ENCODE results near the gene SUMF1. TPM values are rescaled to one million over a fixed set of nuclear protein-coding genes. Genes with fewer than 3 reads are reported as not detected.

Gene SUMF1
- total RNA-seq, 1 donor = 41.9 TPM

DNA sequence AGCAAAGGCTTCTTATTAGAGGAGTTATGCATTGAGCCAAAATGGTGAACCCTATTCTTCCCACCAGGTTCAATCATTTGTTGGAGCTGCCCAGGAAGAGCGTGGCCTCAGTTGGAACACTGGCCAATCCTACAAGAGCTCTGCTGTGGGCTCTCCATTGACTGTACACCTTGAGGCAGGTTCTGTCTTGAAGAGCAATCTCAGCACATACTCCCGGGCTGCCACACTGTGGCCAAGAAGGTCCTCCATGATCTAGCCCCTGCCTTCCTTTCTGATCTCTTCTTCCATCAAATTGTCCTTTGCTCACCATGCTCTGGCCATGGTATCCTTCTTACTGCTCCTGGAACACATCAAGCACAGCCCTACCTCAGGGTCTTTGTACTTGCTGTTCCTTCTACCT, 5.7 kb upstream of the SUMF1 start:
- H3K4me3 ChIP-seq (ENCODE audit: low read depth, low read length) = no peak overlapping the region
- TF ChIP-seq, protein P1, sequence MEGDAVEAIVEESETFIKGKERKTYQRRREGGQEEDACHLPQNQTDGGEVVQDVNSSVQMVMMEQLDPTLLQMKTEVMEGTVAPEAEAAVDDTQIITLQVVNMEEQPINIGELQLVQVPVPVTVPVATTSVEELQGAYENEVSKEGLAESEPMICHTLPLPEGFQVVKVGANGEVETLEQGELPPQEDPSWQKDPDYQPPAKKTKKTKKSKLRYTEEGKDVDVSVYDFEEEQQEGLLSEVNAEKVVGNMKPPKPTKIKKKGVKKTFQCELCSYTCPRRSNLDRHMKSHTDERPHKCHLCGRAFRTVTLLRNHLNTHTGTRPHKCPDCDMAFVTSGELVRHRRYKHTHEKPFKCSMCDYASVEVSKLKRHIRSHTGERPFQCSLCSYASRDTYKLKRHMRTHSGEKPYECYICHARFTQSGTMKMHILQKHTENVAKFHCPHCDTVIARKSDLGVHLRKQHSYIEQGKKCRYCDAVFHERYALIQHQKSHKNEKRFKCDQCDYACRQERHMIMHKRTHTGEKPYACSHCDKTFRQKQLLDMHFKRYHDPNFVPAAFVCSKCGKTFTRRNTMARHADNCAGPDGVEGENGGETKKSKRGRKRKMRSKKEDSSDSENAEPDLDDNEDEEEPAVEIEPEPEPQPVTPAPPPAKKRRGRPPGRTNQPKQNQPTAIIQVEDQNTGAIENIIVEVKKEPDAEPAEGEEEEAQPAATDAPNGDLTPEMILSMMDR (IDR thresholded peaks at IDR 0.05; ENCODE audit: insufficient read depth, low read depth, low read length) = no peak
- no peak for DNase-seq (ENCODE audit: low read depth)

DNA sequence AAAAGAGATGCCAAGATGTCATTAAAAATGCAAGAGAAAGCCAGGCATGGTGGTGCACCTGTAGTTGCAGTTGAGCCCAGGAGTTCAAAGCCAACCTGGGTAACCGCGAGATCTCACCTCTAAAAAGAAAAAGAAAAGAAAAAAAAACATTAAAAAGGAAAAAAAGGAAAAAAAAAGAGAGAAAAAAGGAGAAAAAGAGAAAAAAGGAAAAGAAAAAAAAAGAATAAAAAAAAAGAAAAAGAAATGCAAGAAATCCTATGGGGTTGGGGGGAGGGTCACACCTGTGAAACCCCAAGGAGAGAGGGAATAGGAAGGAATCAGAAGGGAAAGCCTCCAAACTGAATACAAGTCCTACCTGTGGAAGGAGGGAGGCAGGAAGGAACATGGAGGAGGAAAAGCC, 5.2 kb upstream of the SUMF1 start:
- no peak for DNase-seq (ENCODE audit: low read depth)
- no peak overlapping the region for H3K4me3 ChIP-seq (ENCODE audit: low read depth, low read length)
- TF ChIP-seq, protein P1 (IDR thresholded peaks at IDR 0.05; ENCODE audit: insufficient read depth, low read depth, low read length) = no peak

DNA sequence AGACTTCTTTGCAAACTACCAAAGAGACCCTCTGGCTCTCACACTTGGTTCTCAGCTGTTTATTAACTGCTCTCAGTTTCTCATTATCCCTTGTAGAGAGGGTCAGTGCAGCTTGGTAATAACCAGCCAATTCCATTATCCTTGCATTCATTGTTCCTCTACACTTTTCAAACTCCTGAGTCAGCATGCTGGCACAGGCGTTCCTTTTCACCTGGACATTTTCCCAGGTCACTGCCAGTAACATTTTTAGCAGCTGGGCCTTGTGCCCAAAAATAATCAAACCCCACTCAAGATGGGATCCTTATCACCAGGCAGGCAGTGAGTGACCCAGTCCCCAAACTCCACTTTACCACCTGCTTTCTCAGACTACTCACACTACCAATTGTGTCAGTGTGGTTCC, 4.8 kb upstream of the SUMF1 start:
- DNase-seq (ENCODE audit: low read depth) = no peak
- no peak overlapping the region for H3K4me3 ChIP-seq (ENCODE audit: low read depth, low read length)
- TF ChIP-seq, protein P1 (IDR thresholded peaks at IDR 0.05; ENCODE audit: insufficient read depth, low read depth, low read length) = no peak

DNA sequence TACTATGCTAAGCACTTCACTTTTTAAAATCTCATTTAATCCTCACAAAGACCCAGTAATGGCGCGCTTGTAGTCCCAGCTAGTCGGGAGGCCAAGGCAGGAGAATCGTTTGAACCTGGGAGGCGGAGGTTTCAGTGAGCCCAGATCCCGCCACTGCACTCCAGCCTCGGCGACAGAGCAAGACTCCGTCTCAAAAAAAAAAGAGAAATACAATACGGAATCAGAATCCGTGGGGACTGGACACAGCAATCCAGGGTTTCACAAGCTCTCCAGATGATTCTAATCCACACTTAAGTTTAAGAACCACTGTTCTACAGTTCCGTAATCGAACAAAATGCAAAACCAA, 426 bp upstream of the SUMF1 start:
- TF ChIP-seq, protein P1 (IDR thresholded peaks at IDR 0.05; ENCODE audit: insufficient read depth, low read depth, low read length) = no peak
- DNase-seq (ENCODE audit: low read depth) = peak; percentile 2
- H3K4me3 ChIP-seq (ENCODE audit: low read depth, low read length) = peak overlapping the region; percentile 90

DNA sequence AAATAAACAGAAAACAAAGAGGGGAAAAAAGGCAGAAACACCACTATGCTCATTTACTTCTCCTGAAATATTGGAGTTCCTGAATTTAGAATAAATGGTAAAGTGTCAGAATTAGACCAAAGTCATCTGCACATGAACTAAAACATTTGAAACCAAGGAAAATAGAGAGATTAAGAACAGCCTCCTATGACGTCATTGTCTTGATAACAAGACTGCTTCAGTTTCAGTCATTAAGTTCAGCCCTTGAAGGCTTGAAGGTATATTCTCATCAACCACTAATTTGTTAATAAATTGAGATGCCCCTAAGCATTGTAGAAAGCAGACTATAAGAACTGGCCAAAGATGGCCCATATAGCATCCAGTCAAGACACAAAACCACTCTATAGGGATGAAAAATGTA, 2.5 kb downstream of the SUMF1 start:
- no peak for DNase-seq (ENCODE audit: low read depth)
- TF ChIP-seq, protein P1 (IDR thresholded peaks at IDR 0.05; ENCODE audit: insufficient read depth, low read depth, low read length) = no peak

DNA sequence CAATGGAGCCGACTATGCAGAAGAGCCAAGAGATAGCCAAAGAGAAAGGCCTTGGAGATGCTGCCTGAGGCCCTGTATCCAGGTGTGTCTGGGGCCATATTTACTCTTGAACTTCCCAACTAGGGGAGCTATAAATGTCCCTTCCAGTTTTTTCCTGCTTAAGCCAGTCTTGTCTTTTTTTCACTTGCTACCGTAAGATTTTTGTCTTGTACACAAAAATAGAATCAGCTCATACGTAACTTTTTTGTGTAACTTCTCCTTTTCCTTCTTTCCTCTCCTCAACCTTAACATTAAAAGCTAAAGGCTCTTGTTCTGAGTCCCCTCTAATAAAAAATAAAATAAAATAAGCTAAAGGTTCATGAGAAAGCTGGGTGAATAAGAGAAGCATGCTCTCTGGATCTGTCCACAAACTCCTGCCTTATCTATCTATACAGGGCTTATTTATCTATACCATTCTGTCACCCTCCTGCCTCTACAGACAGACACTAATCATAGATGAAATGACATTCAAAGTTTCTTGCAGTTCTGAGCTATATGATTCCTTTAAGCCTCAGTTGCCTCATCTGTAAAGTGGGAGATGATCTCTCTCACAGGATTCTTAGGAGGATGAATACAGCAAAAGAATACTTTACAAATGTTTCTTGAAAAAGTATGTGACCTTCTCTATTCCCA, 4.6 kb downstream of the SUMF1 start:
- H3K4me3 ChIP-seq (ENCODE audit: low read depth, low read length) = no peak overlapping the region
- no peak for DNase-seq (ENCODE audit: low read depth)
- TF ChIP-seq, protein P1 (IDR thresholded peaks at IDR 0.05; ENCODE audit: insufficient read depth, low read depth, low read length) = no peak

More for the DNA sequence above, 2.5 kb downstream of the SUMF1 start:
- H3K4me3 ChIP-seq (ENCODE audit: low read depth, low read length) = no peak overlapping the region

All from fibroblast of villous mesenchyme (primary cell).